Liver (tissue), 9 donors: ENCODE measurements around the gene TMEM217. TPM values are rescaled to one million over a fixed set of nuclear protein-coding genes. Genes with fewer than 3 reads are reported as not detected.

Experiments
- DNase-seq: peaks from one replicate; pipeline ENCODE4 v3.0.0-alpha.2; 2017; ENCODE audit warnings: low spot score
- H3K27ac ChIP-seq, 2 donors: one replicate each; pipeline ENCODE4 v1.7.0; 2013; ENCODE audit warnings: inconsistent platforms in 2 of 2, low read length in 2 of 2, control low read depth in 1 of 2, low read depth in 1 of 2, mild to moderate bottlenecking in 1 of 2
- H3K27me3 ChIP-seq, 4 donors: one replicate each; pipeline versions ENCODE4 v1.6.1 to v1.7.0; 2013; ENCODE audit warnings: low read length in 3 of 4, inconsistent platforms in 1 of 4, mild to moderate bottlenecking in 1 of 4, moderate library complexity in 1 of 4; ENCODE audit not compliant: control insufficient read depth in 4 of 4, insufficient read depth in 4 of 4
- H3K36me3 ChIP-seq, 4 donors: one replicate each; pipeline versions ENCODE4 v1.6.1 to v1.7.0; 2013; ENCODE audit warnings: low read length in 3 of 4, mild to moderate bottlenecking in 3 of 4, low read depth in 1 of 4, moderate library complexity in 1 of 4; ENCODE audit not compliant: control insufficient read depth in 4 of 4, insufficient read depth in 3 of 4
- H3K4me1 ChIP-seq, 4 donors: one replicate each; pipeline versions ENCODE4 v1.6.1 to v1.7.0; 2013; ENCODE audit warnings: low read length in 3 of 4, mild to moderate bottlenecking in 3 of 4, moderate library complexity in 1 of 4; ENCODE audit not compliant: control insufficient read depth in 4 of 4, insufficient read depth in 4 of 4
- H3K4me3 ChIP-seq, 3 donors: one replicate each; pipeline versions ENCODE4 v1.6.1 to v1.7.0; 2013; ENCODE audit warnings: low read length in 3 of 3, control low read depth in 1 of 3, low read depth in 1 of 3, mild to moderate bottlenecking in 1 of 3
- H3K9ac ChIP-seq, 2 donors: one replicate each; pipeline ENCODE4 v1.7.0; 2013; ENCODE audit warnings: low read length in 2 of 2, mild to moderate bottlenecking in 2 of 2, moderate library complexity in 2 of 2, control low read depth in 1 of 2, low read depth in 1 of 2
- H3K9me3 ChIP-seq, 4 donors: one replicate each; pipeline versions ENCODE4 v1.6.1 to v1.7.0; 2013; ENCODE audit warnings: low read length in 3 of 4; ENCODE audit not compliant: control insufficient read depth in 4 of 4
- ATF3 ChIP-seq: IDR thresholded peaks from 2 replicates; pipeline ENCODE4 v1.6.1; 2016; ENCODE audit warnings: antibody characterized with exemption
- CTCF ChIP-seq: fragments of 150-350 bp; IDR thresholded peaks from 2 replicates; pipeline ENCODE4 v1.5.1; 2017; ENCODE audit warnings: improper control_type of control experiment, low read depth, low read length; ENCODE audit not compliant: missing input control
- EGR1 ChIP-seq, 2 donors: IDR thresholded peaks; 2 replicates each; pipeline ENCODE4 v1.6.1; 2016 to 2018; ENCODE audit warnings: antibody characterized with exemption in 2 of 2, low read depth in 2 of 2
- FOXA1 ChIP-seq: IDR thresholded peaks from 2 replicates; pipeline ENCODE4 v1.6.1; 2016; ENCODE audit warnings: antibody characterized with exemption
- FOXA2 ChIP-seq: IDR thresholded peaks from 2 replicates; pipeline ENCODE4 v1.6.1; 2016; ENCODE audit warnings: antibody characterized with exemption
- GABPA ChIP-seq, 2 donors: IDR thresholded peaks in 1 of 2; conservative IDR thresholded peaks in 1 of 2; 2 replicates each; pipeline ENCODE4 v1.6.1; 2016; ENCODE audit warnings: antibody characterized with exemption in 2 of 2, mild to moderate bottlenecking in 1 of 2, moderate library complexity in 1 of 2
- HNF4A ChIP-seq, 2 donors: conservative IDR thresholded peaks; 2 replicates each; pipeline ENCODE4 v1.6.1; 2016; ENCODE audit warnings: antibody characterized with exemption in 2 of 2, mild to moderate bottlenecking in 2 of 2
- HNF4G ChIP-seq: IDR thresholded peaks from 2 replicates; pipeline ENCODE4 v1.6.1; 2016; ENCODE audit warnings: antibody characterized with exemption
- JUND ChIP-seq, 2 donors: IDR thresholded peaks; 2 replicates each; pipeline ENCODE4 v1.6.1; 2016; ENCODE audit warnings: antibody characterized with exemption in 2 of 2
- NR2F2 ChIP-seq: IDR thresholded peaks from 2 replicates; pipeline ENCODE4 v1.6.1; 2016; ENCODE audit warnings: antibody characterized with exemption
- RAD21 ChIP-seq, 2 donors: IDR thresholded peaks; 2 replicates each; pipeline ENCODE4 v1.6.1; 2016; ENCODE audit warnings: antibody characterized with exemption in 2 of 2, mild to moderate bottlenecking in 2 of 2
- REST ChIP-seq: IDR thresholded peaks from 2 replicates; pipeline ENCODE4 v1.6.1; 2016; ENCODE audit warnings: antibody characterized with exemption, mild to moderate bottlenecking
- RXRA ChIP-seq, 2 donors: IDR thresholded peaks; 2 replicates each; pipeline ENCODE4 v1.6.1; 2017 to 2018; ENCODE audit warnings: antibody characterized with exemption in 2 of 2, mild to moderate bottlenecking in 1 of 2
- SP1 ChIP-seq: IDR thresholded peaks from 2 replicates; pipeline ENCODE4 v1.6.1; 2018; ENCODE audit warnings: antibody characterized with exemption, mild to moderate bottlenecking
- TAF1 ChIP-seq: conservative IDR thresholded peaks from 2 replicates; pipeline ENCODE4 v1.6.1; 2016; ENCODE audit warnings: antibody characterized with exemption, mild to moderate bottlenecking
- YY1 ChIP-seq: IDR thresholded peaks from 2 replicates; pipeline ENCODE4 v1.6.1; 2016; ENCODE audit warnings: antibody characterized with exemption, mild to moderate bottlenecking
- WGBS: extraction: QIAGEN DNeasy Blood & Tissue Kit; methylation state at CpG from one replicate; pipeline ENCODE4 v1.1.7; 2013; 5-methylcytosine and 5-hydroxymethylcytosine counted together
- polyA plus RNA-seq, 2 donors: library from polyadenylated mRNA; stranded (reverse) in 1 of 2; unstranded in 1 of 2; fragments of 200-250 nt in 1 of 2; fragments of >200 nt in 1 of 2; fragmentation: Nextera tagmentation in 1 of 2; extraction: Ambion mirVana in 1 of 2; gene quantifications; one replicate each; pipeline versions ENCODE4 v1.2.1 to v1.2.3, GENCODE V29; 2013 to 2015
- total RNA-seq, 2 donors: library from RNA; depleted of rRNA; stranded (reverse); fragments of >200 nt; gene quantifications; one replicate each; pipeline ENCODE4 v1.2.3, GENCODE V29; 2014
- donor health status: healthy.
- donor health status: healthy.
- donor health status: healthy.
- donor health status: healthy.
- donor health status: healthy.

Gene TMEM217
- total and polyA plus RNA-seq, 4 donors = 0.39 to 3.2 (median 0.62) TPM

GRCh38 chr6:37288247-37288646 lies 30.3 kb upstream of the TMEM217 start:
- WGBS = 96% methylated on average over 2 of the region's 2 CpGs
- no peak for TF ChIP-seq RXRA (IDR thresholded peaks at IDR 0.05)
- TF ChIP-seq HNF4G = no peak
- TF ChIP-seq EGR1 (IDR thresholded peaks at IDR 0.05; ENCODE audit: low read depth in 2 of 2) = no peak
- no peak for TF ChIP-seq ATF3
- no peak for TF ChIP-seq JUND (IDR thresholded peaks at IDR 0.05)
- no peak for TF ChIP-seq RAD21 (IDR thresholded peaks at IDR 0.05)
- TF ChIP-seq FOXA1 = no peak
- TF ChIP-seq CTCF = no peak
- TF ChIP-seq SP1 = no peak
- no peak for TF ChIP-seq YY1
- no peak for TF ChIP-seq FOXA2
- no peak for TF ChIP-seq HNF4A (conservative IDR thresholded peaks at IDR 0.05)
- TF ChIP-seq TAF1 = no peak
- TF ChIP-seq NR2F2 = no peak
- Histone ChIP-seq H3K27ac (no peak overlapping the region), H3K27me3 (no peaks in the 10 kb centered on the region), H3K4me1 (peaks cover 2 to 16% (median 14%) of the 10 kb centered on the region in 4 donors), H3K4me3 (no peak overlapping the region), H3K36me3 (peaks cover 0 to 18% (median 13%) of the 10 kb centered on the region in 4 donors), H3K9me3 (no peaks in the 10 kb centered on the region), H3K9ac (no peak overlapping the region)
- no peak for DNase-seq

- WGBS = 93% methylated on average over 2 of the region's 2 CpGs
- Histone ChIP-seq H3K27me3 (no peaks in the 10 kb centered on the region), H3K4me3 (no peak overlapping the region), H3K9me3 (no peaks in the 10 kb centered on the region), H3K36me3 (peaks cover 0 to 18% (median 13%) of the 10 kb centered on the region in 4 donors), H3K27ac (no peak overlapping the region), H3K4me1 (peaks cover 4 to 21% (median 17%) of the 10 kb centered on the region in 4 donors), H3K9ac (no peak overlapping the region)
- DNase-seq = no peak
- TF ChIP-seq CTCF (no peak), REST (no peak), ATF3 (no peak), HNF4G (no peak), NR2F2 (no peak), EGR1 (IDR thresholded peaks at IDR 0.05; ENCODE audit: low read depth in 2 of 2) (no peak), RXRA (IDR thresholded peaks at IDR 0.05) (no peak), GABPA (IDR thresholded peaks at IDR 0.05 in 1 of 2, conservative IDR thresholded peaks at IDR 0.05 in 1 of 2) (no peak), TAF1 (no peak), SP1 (no peak), HNF4A (conservative IDR thresholded peaks at IDR 0.05) (no peak)
These were observed 29.7 kb upstream of the TMEM217 start for GRCh38 chr6:37287519-37288157.
